Fibroblast of lung (primary cell): Measurements from ENCODE around the gene MSMO1.

ENCODE experiments used
- CTCF ChIP-seq, 2 donors: IDR thresholded peaks in 1 of 2; conservative IDR thresholded peaks in 1 of 2; 1 replicate in 1 of 2; 2 replicates in 1 of 2; pipeline ENCODE4 v1.5.1; 2011 to 2012; ENCODE audit warnings: low read length in 2 of 2, control low read depth in 1 of 2, inconsistent platforms in 1 of 2, low read depth in 1 of 2, mild to moderate bottlenecking in 1 of 2
- EZH2 ChIP-seq: IDR thresholded peaks from 2 replicates; pipeline ENCODE4 v1.5.1; 2012; ENCODE audit warnings: low read length, control low read depth, mild to moderate bottlenecking; ENCODE audit errors: missing control alignments

GRCh38 chr4:165359506-165359905 lies 32.0 kb downstream of the MSMO1 start:
- TF ChIP-seq CTCF (conservative IDR thresholded peaks at IDR 0.05 in 1 of 2, IDR thresholded peaks at IDR 0.05 in 1 of 2; ENCODE audit: low read depth in 1 of 2, low read length in 2 of 2) (no peak), EZH2 (no peak)
